HL-60 (cell line): ENCODE data around the gene TSSK3.

Source experiments
- DNase-seq, 2 experiments: peaks; one replicate each; pipeline ENCODE4 v3.0.0-alpha.2; 2010 to 2020; ENCODE audit warnings: low read depth in 1 of 2, low spot score in 1 of 2
- H3K27ac ChIP-seq: fragments of 250-450 bp; sonication (Bioruptor Pico); replicated peaks from 2 replicates; pipeline ENCODE4 v1.5.1; 2020; ENCODE audit warnings: mild to moderate bottlenecking, moderate library complexity
- H3K27me3 ChIP-seq: fragments of 250-450 bp; sonication (Bioruptor Pico); 2 replicates; pipeline ENCODE4 v1.5.1; 2021; ENCODE audit warnings: mild to moderate bottlenecking, moderate library complexity; ENCODE audit not compliant: insufficient read depth, poor library complexity, severe bottlenecking
- H3K4me3 ChIP-seq: replicated peaks from 2 replicates; pipeline ENCODE4 v1.5.1; 2011; ENCODE audit warnings: mild to moderate bottlenecking, control low read depth, low read length; ENCODE audit not compliant: insufficient read depth
- CTCF ChIP-seq: IDR thresholded peaks from one replicate; pipeline ENCODE4 v1.5.1; 2011; ENCODE audit warnings: low read length, control low read depth, inconsistent platforms; ENCODE audit not compliant: insufficient read depth
- GABPA ChIP-seq: IDR thresholded peaks from 2 replicates; pipeline ENCODE4 v1.6.1; 2012; ENCODE audit warnings: low read depth
- POLR2AphosphoS5 ChIP-seq: IDR thresholded peaks from 2 replicates; pipeline ENCODE4 v1.6.1; 2012; ENCODE audit warnings: low read depth
- REST ChIP-seq: IDR thresholded peaks from 2 replicates; pipeline ENCODE4 v1.6.1; 2012; ENCODE audit warnings: low read depth; ENCODE audit not compliant: insufficient replicate concordance
- SPI1 ChIP-seq: IDR thresholded peaks from 2 replicates; pipeline ENCODE4 v1.6.1; 2012; ENCODE audit warnings: low read depth, mild to moderate bottlenecking, borderline replicate concordance

TSSK3 gene

GRCh38 chr1:32321712-32322291 lies 40.5 kb upstream of the TSSK3 start:
- no peak for DNase-seq
- Histone ChIP-seq H3K27me3 (no peaks in the 10 kb centered on the region), H3K27ac (no peak overlapping the region), H3K4me3 (no peak overlapping the region)
- TF ChIP-seq REST (no peak), GABPA (no peak), SPI1 (no peak), POLR2AphosphoS5 (no peak), CTCF (no peak)

- TF ChIP-seq CTCF (no peak), REST (no peak), SPI1 (no peak), POLR2AphosphoS5 (no peak), GABPA (no peak)
- Histone ChIP-seq H3K27ac (no peak overlapping the region), H3K4me3 (no peak overlapping the region), H3K27me3 (no peaks in the 10 kb centered on the region)
- DNase-seq, result no peak
Measured at GRCh38 chr1:32327204-32327603, 35.1 kb upstream of the TSSK3 start.

- DNase-seq, result no peak
- Histone ChIP-seq H3K4me3 (no peak overlapping the region), H3K27ac (no peak overlapping the region), H3K27me3 (no peaks in the 10 kb centered on the region)
- TF ChIP-seq CTCF, result no peak
- no peak for TF ChIP-seq REST
- no peak for TF ChIP-seq SPI1
- no peak for TF ChIP-seq POLR2AphosphoS5
- no peak for TF ChIP-seq GABPA
Measured at GRCh38 chr1:32329931-32330466, 32.3 kb upstream of the TSSK3 start.
